Measurements from ENCODE around the gene WDR7. TPM values are rescaled to one million over a fixed set of nuclear protein-coding genes. Genes with fewer than 3 reads are reported as not detected.

Gene WDR7
- total and polyA plus RNA-seq, 4 donors = 3.7 to 42.7 (median 19.0) TPM

- H3K4me1 ChIP-seq (ENCODE audit: control insufficient read depth in 5 of 5, insufficient read depth in 5 of 5, low read length in 5 of 5) = peaks cover 0 to 4% (median 0%) of the 10 kb centered on the region in 5 donors
- ATAC-seq (ENCODE audit: insufficient read depth, low FRiP score) (no peak), DNase-seq (peak in 2 of 3 donors; percentile 10 to 26)
- no peak overlapping the region for H3K4me3 ChIP-seq
- no peaks in the 10 kb centered on the region for H3K9me3 ChIP-seq (ENCODE audit: control insufficient read depth in 4 of 4, insufficient read depth in 3 of 4, low read length in 3 of 4)
- no peak overlapping the region for H3K9ac ChIP-seq (ENCODE audit: insufficient read depth in 1 of 2, low read length in 2 of 2)
- 77 to 86% methylated on average over 6 of the region's 6 CpGs for WGBS, 2 donors
- H3K27ac ChIP-seq (ENCODE audit: low read depth in 1 of 2, low read length in 1 of 2) = no peak overlapping the region
- no peaks in the 10 kb centered on the region for H3K36me3 ChIP-seq (ENCODE audit: control insufficient read depth in 4 of 4, insufficient read depth in 4 of 4, low read length in 4 of 4)
- TF ChIP-seq CTCF (IDR thresholded peaks at IDR 0.05; ENCODE audit: control extremely low read depth, extremely low read depth) = no peak
- H3K27me3 ChIP-seq (ENCODE audit: control insufficient read depth in 3 of 3, insufficient read depth in 3 of 3, low read length in 2 of 3) = no peaks in the 10 kb centered on the region
These were observed 210.1 kb downstream of the WDR7 start for GRCh38 chr18:56861244-56861643.

- no peak overlapping the region for H3K9ac ChIP-seq (ENCODE audit: insufficient read depth in 1 of 2, low read length in 2 of 2)
- no peak overlapping the region for H3K4me3 ChIP-seq
- 51 to 55% methylated on average over 2 of the region's 2 CpGs for WGBS, 2 donors
- no peaks in the 10 kb centered on the region for H3K9me3 ChIP-seq (ENCODE audit: control insufficient read depth in 4 of 4, insufficient read depth in 3 of 4, low read length in 3 of 4)
- peaks cover 0 to 16% (median 0%) of the 10 kb centered on the region in 5 donors for H3K4me1 ChIP-seq (ENCODE audit: control insufficient read depth in 5 of 5, insufficient read depth in 5 of 5, low read length in 5 of 5)
- H3K27ac ChIP-seq (ENCODE audit: low read depth in 1 of 2, low read length in 1 of 2) = no peak overlapping the region
- no peak for ATAC-seq (ENCODE audit: insufficient read depth, low FRiP score)
- no peaks in the 10 kb centered on the region for H3K36me3 ChIP-seq (ENCODE audit: control insufficient read depth in 4 of 4, insufficient read depth in 4 of 4, low read length in 4 of 4)
- H3K27me3 ChIP-seq (ENCODE audit: control insufficient read depth in 3 of 3, insufficient read depth in 3 of 3, low read length in 2 of 3) = no peaks in the 10 kb centered on the region
- TF ChIP-seq CTCF (IDR thresholded peaks at IDR 0.05; ENCODE audit: control extremely low read depth, extremely low read depth) = peak; percentile 50
- DNase-seq = peak; percentile 35 to 85 (median 76)
These were observed 218.1 kb downstream of the WDR7 start for GRCh38 chr18:56869189-56869777.

- 93 to 99% methylated on average over 2 of the region's 2 CpGs for WGBS, 2 donors
- no peak for TF ChIP-seq CTCF (IDR thresholded peaks at IDR 0.05; ENCODE audit: control extremely low read depth, extremely low read depth)
- no peak for DNase-seq
- H3K9me3 ChIP-seq (ENCODE audit: control insufficient read depth in 4 of 4, insufficient read depth in 3 of 4, low read length in 3 of 4) = no peaks in the 10 kb centered on the region
- no peaks in the 10 kb centered on the region for H3K36me3 ChIP-seq (ENCODE audit: control insufficient read depth in 4 of 4, insufficient read depth in 4 of 4, low read length in 4 of 4)
- ATAC-seq (ENCODE audit: insufficient read depth, low FRiP score) = no peak
- H3K4me1 ChIP-seq (ENCODE audit: control insufficient read depth in 5 of 5, insufficient read depth in 5 of 5, low read length in 5 of 5) = peaks cover 0 to 16% (median 0%) of the 10 kb centered on the region in 5 donors
- no peaks in the 10 kb centered on the region for H3K27me3 ChIP-seq (ENCODE audit: control insufficient read depth in 3 of 3, insufficient read depth in 3 of 3, low read length in 2 of 3)
- H3K27ac ChIP-seq (ENCODE audit: low read depth in 1 of 2, low read length in 1 of 2) = no peak overlapping the region
- H3K4me3 ChIP-seq = no peak overlapping the region
- no peak overlapping the region for H3K9ac ChIP-seq (ENCODE audit: insufficient read depth in 1 of 2, low read length in 2 of 2)
These were observed 219.8 kb downstream of the WDR7 start for GRCh38 chr18:56870982-56871381.

DNA sequence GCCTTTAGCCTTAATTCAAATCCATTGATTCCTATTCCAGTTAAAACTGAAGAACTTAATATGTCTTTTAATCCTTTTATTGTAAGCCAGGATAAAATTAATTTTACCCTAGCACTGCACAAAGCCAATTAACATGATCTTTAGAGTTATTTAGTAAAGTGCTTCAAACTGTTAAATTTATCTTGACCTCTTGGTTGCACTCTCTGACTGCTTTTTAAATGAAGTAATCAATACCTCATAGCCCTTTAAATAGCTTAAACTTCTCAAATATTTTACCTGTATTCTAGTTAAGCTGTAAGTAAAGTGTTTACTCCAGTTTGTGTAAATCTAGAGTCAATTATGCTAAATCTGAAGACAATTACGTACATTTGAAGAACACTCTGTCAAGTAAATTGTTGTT is 221.0 kb downstream of the WDR7 start:
- Histone ChIP-seq H3K27ac (ENCODE audit: low read depth in 1 of 2, low read length in 1 of 2) (no peak overlapping the region), H3K9me3 (ENCODE audit: control insufficient read depth in 4 of 4, insufficient read depth in 3 of 4, low read length in 3 of 4) (no peaks in the 10 kb centered on the region), H3K27me3 (ENCODE audit: control insufficient read depth in 3 of 3, insufficient read depth in 3 of 3, low read length in 2 of 3) (no peaks in the 10 kb centered on the region), H3K36me3 (ENCODE audit: control insufficient read depth in 4 of 4, insufficient read depth in 4 of 4, low read length in 4 of 4) (no peaks in the 10 kb centered on the region), H3K4me3 (no peak overlapping the region), H3K4me1 (ENCODE audit: control insufficient read depth in 5 of 5, insufficient read depth in 5 of 5, low read length in 5 of 5) (peaks cover 0 to 16% (median 0%) of the 10 kb centered on the region in 5 donors), H3K9ac (ENCODE audit: insufficient read depth in 1 of 2, low read length in 2 of 2) (no peak overlapping the region)
- TF ChIP-seq CTCF (IDR thresholded peaks at IDR 0.05; ENCODE audit: control extremely low read depth, extremely low read depth) = no peak
- DNase-seq (no peak), ATAC-seq (ENCODE audit: insufficient read depth, low FRiP score) (no peak)
- WGBS, 2 donors = 97% methylated on average over 1 of the region's 1 CpG

Measured in lung (tissue), 12 donors.